HL-60/S4 treated with phorbol 12-myristate 13-acetate at 8.2 ng/mL for 4 days and 3 days (cell line): Measurements from ENCODE around the gene PDZD7.

Experiments
- in situ Hi-C: fragments of 300-500 bp; cut with MboI; formaldehyde crosslinking; loops from 2 replicates; pipeline ENCODE4 v1.15.0; 2022; ENCODE audit warnings: low sequenced_read_pairs

Gene PDZD7

GRCh38 chr10:101031128-101031795 is at the start of gene PDZD7, which contains the start of gene SFXN3:
Gene PDZD7, minus strand, starts transcription at chr10:101031129. Its CDS starts 910 bp downstream, at chr10:101030219.
Gene SFXN3, plus strand, starts transcription at chr10:101031234. Its CDS starts 3,461 bp downstream, at chr10:101034695.
- in situ Hi-C loops, result no loop called here

DNA sequence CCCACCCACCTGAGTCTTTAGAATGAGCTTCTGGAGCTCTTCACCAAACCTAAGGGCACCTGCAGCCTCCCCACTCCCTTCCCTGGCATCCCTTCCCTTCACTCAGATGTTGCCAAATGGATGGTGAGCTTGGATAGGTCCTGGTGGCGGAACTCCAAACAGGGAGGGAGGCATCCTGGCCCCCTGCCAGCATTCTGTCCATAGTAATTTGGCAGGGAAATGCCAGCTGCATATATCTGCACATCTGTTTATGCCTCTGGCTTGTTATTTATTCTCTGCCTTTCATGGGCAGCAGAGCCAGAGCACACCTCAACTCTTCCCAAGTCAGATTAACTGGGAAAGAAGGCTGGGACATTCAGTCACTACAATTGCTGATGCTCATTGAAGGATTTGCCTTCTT is 48.9 kb upstream of the PDZD7 start:
- in situ Hi-C loops, result no loop called here

DNA sequence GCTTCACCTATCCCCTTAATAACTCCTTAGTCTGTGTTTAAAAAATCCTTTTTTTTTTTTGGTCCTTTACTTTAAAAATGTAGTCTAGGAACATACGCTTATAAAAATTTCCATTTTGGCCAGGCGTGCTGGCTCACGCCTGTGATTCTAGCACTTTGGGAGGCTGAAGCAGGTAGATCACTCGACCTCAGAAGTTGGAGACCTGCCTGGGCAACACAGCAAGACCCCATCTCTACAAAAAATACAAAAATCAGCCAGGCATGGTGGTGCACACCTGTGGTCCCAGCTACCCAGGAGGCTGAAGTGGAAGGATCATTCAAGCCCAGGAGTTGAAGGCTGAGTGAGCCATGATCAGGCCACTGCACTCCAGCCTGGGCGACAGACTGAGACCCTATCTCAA is 45.7 kb upstream of the PDZD7 start:
- in situ Hi-C loops, result no loop called here

GRCh38 chr10:101075775-101076174 is 44.8 kb upstream of the PDZD7 start:
- in situ Hi-C loops, result no loop called here

GRCh38 chr10:101073631-101074030 is 42.7 kb upstream of the PDZD7 start:
- in situ Hi-C loops, result no loop called here

GRCh38 chr10:101072923-101073322 is 42.0 kb upstream of the PDZD7 start:
- in situ Hi-C loops, result no loop called here

DNA sequence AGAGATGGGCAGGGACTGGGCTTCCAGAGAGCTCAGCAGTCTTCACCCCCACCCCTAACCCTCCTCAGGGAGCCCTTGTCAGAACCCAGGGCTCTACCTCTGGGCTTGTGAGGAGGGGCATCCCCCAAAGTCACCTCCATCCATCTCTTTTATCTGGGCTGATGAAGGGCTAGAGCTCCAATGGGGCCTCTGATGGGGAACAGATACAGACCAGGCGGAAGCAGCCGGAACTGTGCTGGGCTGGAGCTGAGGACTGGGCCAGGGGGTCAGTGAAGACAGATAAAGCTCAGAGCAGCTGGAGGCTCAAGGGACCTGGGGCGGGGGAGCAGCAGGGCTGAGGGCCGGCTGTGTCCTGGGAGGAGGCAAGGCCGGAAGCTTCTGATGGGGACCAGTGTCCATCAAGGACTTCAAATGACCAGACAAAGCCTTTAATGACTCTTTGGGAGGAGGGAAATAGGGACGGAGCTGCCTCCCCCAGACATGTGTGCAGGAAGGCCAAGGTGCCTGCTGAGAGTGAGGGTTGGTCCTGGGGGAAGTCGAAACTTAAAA is 41.0 kb upstream of the PDZD7 start:
- in situ Hi-C loops, result no loop called here

GRCh38 chr10:101071267-101071884 is 40.4 kb upstream of the PDZD7 start:
- in situ Hi-C loops, result no loop called here

GRCh38 chr10:101070098-101070497 is 39.2 kb upstream of the PDZD7 start:
- in situ Hi-C loops, result no loop called here

GRCh38 chr10:101069441-101069840 is 38.5 kb upstream of the PDZD7 start:
- in situ Hi-C loops, result no loop called here

DNA sequence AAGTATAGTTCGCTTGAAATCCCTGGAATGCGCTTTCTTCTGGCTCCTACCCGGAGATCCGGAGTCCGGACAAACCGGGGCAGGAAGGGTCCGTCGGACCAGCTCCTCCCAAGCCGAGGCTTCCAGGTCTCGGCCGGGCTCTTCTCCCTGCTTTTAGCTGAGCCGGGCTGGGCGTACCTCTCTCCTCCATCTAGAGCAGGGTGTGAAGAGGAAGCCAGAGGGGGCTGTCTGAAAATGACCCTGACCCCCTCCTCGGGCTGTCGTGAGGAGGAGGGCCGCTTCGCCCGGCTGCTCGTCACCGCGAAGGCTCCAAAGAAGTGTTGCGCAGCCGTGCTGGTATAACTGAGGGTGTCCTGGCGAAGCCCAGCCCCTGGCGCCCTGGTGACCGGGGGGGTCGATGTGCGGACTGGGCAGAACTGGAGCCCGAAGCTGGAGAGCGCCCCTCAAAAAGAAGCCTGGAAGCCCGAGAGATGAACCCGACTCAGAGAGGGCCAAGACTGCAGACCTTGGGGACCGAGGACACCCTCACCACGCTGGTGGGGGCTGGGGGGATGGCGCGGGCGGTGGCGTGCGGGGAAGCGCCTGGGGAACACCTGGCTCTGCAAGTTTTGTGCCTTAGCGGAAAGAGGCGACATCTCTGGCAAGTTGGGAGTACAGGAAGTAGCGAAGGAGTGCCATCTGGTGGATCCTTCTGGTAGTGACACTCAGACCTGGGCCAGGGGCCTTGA is 36.6 kb upstream of the PDZD7 start:
- in situ Hi-C loops, result no loop called here

- in situ Hi-C loops, result no loop called here
These were observed 36.0 kb upstream of the PDZD7 start for GRCh38 chr10:101066896-101067355.

DNA sequence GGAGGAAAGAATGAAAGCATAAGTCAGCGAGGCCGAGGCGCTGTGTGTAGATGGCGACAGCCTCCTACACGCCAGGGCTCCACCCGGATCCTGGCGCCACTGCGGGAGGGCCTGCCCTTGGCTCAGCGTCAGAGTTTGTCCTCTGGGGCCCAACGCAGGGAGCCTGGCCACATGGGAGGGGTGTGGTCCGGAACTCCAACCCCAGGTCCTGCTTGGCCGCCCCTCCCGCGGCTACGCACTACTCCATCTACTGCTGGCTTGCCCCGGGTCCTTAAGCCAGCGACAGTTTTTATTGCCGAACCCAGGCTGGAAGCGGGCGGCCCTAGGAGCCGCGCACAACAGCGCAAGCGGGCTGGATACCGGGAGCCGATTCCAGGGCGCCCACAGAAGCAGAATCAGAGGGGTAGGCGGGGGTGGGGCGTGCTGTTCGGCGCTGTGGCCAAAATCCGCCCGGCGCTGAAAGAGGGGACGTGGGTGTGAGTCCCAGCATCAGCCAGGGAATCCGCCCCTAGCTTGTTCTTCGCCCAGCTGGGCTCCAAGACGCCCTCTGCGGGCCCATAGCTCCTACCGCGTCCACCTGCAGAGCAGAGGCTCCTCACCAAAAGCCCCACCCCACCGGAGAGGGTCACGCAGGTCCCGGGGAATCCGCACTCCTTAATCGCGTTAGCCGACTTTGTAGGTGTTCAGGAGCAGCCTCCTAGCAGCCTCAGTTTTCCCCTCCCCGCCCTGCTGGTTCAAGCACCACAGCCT is 35.4 kb upstream of the PDZD7 start:
- in situ Hi-C loops, result no loop called here

- in situ Hi-C loops, result no loop called here
These were observed 34.7 kb upstream of the PDZD7 start for GRCh38 chr10:101065481-101066145.

DNA sequence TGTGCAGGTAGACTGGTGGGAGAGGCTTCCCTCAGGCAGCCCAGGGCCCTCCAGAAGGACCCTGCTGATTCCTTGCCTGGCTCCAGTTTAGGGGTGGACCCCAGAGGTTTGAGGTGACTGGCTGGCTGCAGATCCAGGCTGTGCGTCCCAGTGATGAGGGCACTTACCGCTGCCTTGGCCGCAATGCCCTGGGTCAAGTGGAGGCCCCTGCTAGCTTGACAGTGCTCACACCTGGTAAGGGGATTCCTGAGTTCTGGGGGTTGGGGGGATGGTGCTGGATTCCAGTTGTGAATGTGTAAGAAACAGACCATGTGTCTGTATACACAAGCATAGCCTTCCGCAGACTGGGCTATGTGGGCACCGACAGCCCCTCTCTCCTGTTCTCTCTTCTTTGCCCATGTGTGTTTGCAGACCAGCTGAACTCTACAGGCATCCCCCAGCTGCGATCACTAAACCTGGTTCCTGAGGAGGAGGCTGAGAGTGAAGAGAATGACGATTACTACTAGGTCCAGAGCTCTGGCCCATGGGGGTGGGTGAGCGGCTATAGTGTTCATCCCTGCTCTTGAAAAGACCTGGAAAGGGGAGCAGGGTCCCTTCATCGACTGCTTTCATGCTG is 33.6 kb upstream of the PDZD7 start:
- in situ Hi-C loops, result no loop called here

DNA sequence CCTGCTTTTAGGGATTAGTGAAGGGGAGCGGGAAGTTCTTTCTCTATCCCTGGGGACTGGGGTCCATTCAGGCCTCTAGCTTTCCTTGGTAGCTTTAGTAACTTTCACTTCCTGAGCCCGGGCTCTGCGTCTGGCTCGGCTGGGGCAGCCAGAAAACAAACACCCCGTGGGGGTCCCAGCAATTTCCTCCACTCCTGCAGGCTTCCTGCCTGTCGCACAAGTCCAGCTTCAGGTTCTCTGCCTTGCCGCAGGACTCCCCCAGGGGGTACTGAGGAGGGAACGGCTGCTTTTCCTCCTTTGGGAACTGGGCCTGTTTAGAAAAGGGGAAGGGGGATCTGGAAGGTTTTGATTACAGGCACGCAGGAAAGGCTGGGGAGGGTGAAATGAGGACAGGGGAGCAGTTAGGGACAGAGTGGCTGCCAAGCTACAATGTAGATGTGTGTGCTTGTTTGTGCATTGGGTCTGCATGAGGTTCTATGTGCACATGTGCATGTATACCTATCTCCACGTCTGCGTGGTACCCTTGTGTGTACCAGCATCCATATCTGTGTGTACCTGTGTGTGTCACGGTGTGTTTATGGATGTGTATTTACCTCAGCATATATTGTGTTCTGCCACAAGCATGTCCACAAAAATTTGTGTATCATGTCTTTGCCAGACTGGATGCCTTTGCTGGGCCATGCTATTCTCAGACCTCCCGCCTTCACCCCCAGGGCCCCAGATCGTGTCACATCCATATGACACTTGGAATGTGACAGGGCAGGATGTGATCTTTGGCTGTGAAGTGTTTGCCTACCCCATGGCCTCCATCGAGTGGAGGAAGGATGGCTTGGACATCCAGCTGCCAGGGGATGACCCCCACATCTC is 32.9 kb upstream of the PDZD7 start:
- in situ Hi-C loops, result no loop called here

DNA sequence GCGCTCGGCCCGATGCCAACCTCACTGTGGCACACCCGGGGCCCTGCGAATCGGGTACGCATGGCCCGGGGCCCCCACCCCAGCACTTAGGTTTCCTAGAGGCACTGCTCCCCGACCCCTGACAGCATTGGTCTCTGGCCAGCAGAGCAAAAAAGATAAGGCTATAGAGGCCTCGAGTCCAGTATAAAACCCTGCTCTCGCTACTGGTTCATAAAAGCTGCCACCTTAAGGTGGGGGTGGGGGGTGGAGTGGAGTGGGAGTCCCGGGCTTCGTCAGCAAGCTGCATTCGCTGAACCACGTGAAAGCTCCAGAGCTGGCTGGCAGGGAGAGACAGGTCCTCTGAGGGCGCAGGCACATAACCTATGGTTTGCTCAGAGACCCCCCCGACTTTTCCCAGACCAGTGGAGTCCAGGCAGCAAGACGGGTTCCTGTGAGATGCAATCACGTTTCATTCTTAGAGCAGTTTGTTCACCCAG is 32.2 kb upstream of the PDZD7 start:
- in situ Hi-C loops, result no loop called here

GRCh38 chr10:101062232-101063049 is 31.5 kb upstream of the PDZD7 start:
- in situ Hi-C loops, result no loop called here
